ENCODE data around the gene ST6GALNAC1. TPM values are rescaled to one million over a fixed set of nuclear protein-coding genes. Genes with fewer than 3 reads are reported as not detected.

The ST6GALNAC1 gene
- total and polyA plus RNA-seq, 2 of the 13 experiments (the other 11 are each of a cell fraction or from before 2014, with no cell fraction given) = not detected

- TF ChIP-seq HINFP (CRISPR knock-in tag; IDR thresholded peaks at IDR 0.05; ENCODE audit: low read depth) = no peak
- no peak for TF ChIP-seq ZNF780A (CRISPR knock-in tag; IDR thresholded peaks at IDR 0.05)
- no peak for TF ChIP-seq RARG (CRISPR knock-in tag; IDR thresholded peaks at IDR 0.05; ENCODE audit: low read depth)
- no peak for TF ChIP-seq MLLT10 (CRISPR knock-in tag; IDR thresholded peaks at IDR 0.05)
- TF ChIP-seq ONECUT2 (CRISPR knock-in tag; IDR thresholded peaks at IDR 0.05) = no peak
- no peak for TF ChIP-seq E2F1 (CRISPR knock-in tag; IDR thresholded peaks at IDR 0.05)
- peak; percentile 89 for TF ChIP-seq SKIL (CRISPR knock-in tag; IDR thresholded peaks at IDR 0.05; ENCODE audit: borderline replicate concordance)
- peak; percentile 53; the same call in 1 of the 2 replicates for TF ChIP-seq SIN3A (IDR thresholded peaks at IDR 0.05; ENCODE audit: borderline replicate concordance, low read depth, low read length)
- TF ChIP-seq PAX8 (CRISPR knock-in tag; IDR thresholded peaks at IDR 0.05; ENCODE audit: borderline replicate concordance) = no peak
- TF ChIP-seq ZNF263 (CRISPR knock-in tag; IDR thresholded peaks at IDR 0.05) = peak; percentile 41; the same call in 1 of the 2 replicates
- peak; percentile 17 for TF ChIP-seq ZNF883 (CRISPR knock-in tag; IDR thresholded peaks at IDR 0.05; ENCODE audit: not compliant biosample characterization)
- peak; percentile 86; the same call in 1 of the 2 replicates for TF ChIP-seq AKAP8 (CRISPR knock-in tag; IDR thresholded peaks at IDR 0.05)
- peak; percentile 52; the same call in 1 of the 2 replicates for TF ChIP-seq SIX1 (CRISPR knock-in tag; IDR thresholded peaks at IDR 0.05; ENCODE audit: borderline replicate concordance)
- no peak for TF ChIP-seq NFE2L2 (IDR thresholded peaks at IDR 0.05; ENCODE audit: low read length)
- no peak for TF ChIP-seq ZNF550 (CRISPR knock-in tag; IDR thresholded peaks at IDR 0.05; ENCODE audit: borderline replicate concordance)
- TF ChIP-seq POLR2AphosphoS5 (IDR thresholded peaks at IDR 0.05; ENCODE audit: low read depth, low read length) = no peak
- TF ChIP-seq RFXAP (CRISPR knock-in tag; IDR thresholded peaks at IDR 0.05; ENCODE audit: borderline replicate concordance) = peak; percentile 2; the same call in 1 of the 2 replicates
- TF ChIP-seq, protein P1, sequence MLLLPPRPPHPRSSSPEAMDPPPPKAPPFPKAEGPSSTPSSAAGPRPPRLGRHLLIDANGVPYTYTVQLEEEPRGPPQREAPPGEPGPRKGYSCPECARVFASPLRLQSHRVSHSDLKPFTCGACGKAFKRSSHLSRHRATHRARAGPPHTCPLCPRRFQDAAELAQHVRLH (CRISPR knock-in tag; IDR thresholded peaks at IDR 0.05; ENCODE audit: borderline replicate concordance, low read depth) = no peak
- TF ChIP-seq EEA1 (CRISPR knock-in tag; IDR thresholded peaks at IDR 0.05; ENCODE audit: borderline replicate concordance) = peak; percentile 82; the same call in 1 of the 2 replicates
- TF ChIP-seq PRDM10 (CRISPR knock-in tag; IDR thresholded peaks at IDR 0.05; ENCODE audit: low read depth) = 0 out of 2 replicates have a peak, but pooled peaks have one; percentile 27
These were observed 48.0 kb upstream of the ST6GALNAC1 start (continued) for GRCh38 chr17:76691379-76692191.

Measured in HepG2 (cell line).